Adrenal gland (tissue), 5 donors: ENCODE data around the gene RASSF1.

ENCODE experiments used
- POLR2A ChIP-seq, 2 donors: fragments of 450-650 bp; IDR thresholded peaks; one replicate each; pipeline ENCODE4 v1.6.1; 2017; ENCODE audit warnings: antibody characterized with exemption in 2 of 2, mild to moderate bottlenecking in 2 of 2, moderate library complexity in 1 of 2
- TF ChIP-seq, protein P1 (sequence below), 6 experiments: fragments of 450-650 bp in 4 of 6; fragments of 200-600 bp in 2 of 6; sonication (generic) in 1 of 6; IDR thresholded peaks; 1 replicate in 5 of 6; 2 replicates in 1 of 6; pipeline versions ENCODE4 v1.5.1 to v1.8.0; 2016 to 2021; ENCODE audit warnings: antibody characterized with exemption in 6 of 6, mild to moderate bottlenecking in 2 of 6, moderate library complexity in 1 of 6
- donor health status: DM: no; HTN: no; CAD: no.

DNA sequence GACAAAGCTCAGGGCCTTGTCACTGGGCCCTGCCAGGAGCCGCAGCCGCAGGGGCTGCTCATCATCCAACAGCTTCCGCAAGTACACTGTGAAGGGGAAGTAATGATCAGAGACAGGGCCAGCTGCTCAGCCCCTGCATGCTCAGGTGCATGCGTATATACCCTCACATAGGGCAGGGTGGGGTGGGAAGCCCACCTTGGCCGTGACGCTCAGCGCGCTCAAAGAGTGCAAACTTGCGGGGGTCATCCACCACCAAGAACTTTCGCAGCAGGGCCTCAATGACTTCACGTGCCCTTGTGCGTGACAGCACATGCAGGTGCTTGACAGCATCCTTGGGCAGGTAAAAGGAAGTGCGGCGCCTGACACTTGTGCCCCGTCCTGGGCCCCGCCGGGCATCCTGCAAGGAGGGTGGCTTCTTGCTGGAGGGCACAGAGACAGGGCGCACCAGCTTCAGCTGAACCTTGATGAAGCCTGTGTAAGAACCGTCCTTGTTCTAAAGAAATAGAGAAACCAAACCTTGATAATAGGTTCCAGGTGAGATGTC lies 9.2 kb downstream of the RASSF1 start:
- TF ChIP-seq, protein P1, sequence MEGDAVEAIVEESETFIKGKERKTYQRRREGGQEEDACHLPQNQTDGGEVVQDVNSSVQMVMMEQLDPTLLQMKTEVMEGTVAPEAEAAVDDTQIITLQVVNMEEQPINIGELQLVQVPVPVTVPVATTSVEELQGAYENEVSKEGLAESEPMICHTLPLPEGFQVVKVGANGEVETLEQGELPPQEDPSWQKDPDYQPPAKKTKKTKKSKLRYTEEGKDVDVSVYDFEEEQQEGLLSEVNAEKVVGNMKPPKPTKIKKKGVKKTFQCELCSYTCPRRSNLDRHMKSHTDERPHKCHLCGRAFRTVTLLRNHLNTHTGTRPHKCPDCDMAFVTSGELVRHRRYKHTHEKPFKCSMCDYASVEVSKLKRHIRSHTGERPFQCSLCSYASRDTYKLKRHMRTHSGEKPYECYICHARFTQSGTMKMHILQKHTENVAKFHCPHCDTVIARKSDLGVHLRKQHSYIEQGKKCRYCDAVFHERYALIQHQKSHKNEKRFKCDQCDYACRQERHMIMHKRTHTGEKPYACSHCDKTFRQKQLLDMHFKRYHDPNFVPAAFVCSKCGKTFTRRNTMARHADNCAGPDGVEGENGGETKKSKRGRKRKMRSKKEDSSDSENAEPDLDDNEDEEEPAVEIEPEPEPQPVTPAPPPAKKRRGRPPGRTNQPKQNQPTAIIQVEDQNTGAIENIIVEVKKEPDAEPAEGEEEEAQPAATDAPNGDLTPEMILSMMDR (IDR thresholded peaks at IDR 0.05), result no peak
- TF ChIP-seq POLR2A (IDR thresholded peaks at IDR 0.05), result no peak
